Mesendoderm (in vitro differentiated cells): Measurements from ENCODE around the gene RANBP3.

Experiments used
- DNase-seq: peaks from one replicate; pipeline ENCODE4 v3.0.0; 2013
- H2AK5ac ChIP-seq: 2 replicates; pipeline ENCODE4 v1.6.1; 2013; ENCODE audit warnings: low read length, inconsistent platforms
- H2BK120ac ChIP-seq: 2 replicates; pipeline ENCODE4 v1.6.1; 2013; ENCODE audit warnings: low read depth, mild to moderate bottlenecking, low read length, moderate library complexity, mixed read lengths
- H2BK15ac ChIP-seq: replicated peaks from 2 replicates; pipeline ENCODE4 v1.6.1; 2013; ENCODE audit warnings: low read depth, mild to moderate bottlenecking, moderate library complexity
- H2BK5ac ChIP-seq: 2 replicates; pipeline ENCODE4 v1.6.1; 2013; ENCODE audit warnings: low read length, inconsistent platforms
- H3K18ac ChIP-seq: 2 replicates; pipeline ENCODE4 v1.6.1; 2013; ENCODE audit warnings: mild to moderate bottlenecking, low read length, mixed read lengths
- H3K23ac ChIP-seq: one replicate; pipeline ENCODE4 v1.6.1; 2013; ENCODE audit warnings: low read length
- H3K27ac ChIP-seq: 2 replicates; pipeline ENCODE4 v1.5.1; 2013; ENCODE audit warnings: low read depth, mild to moderate bottlenecking, inconsistent platforms, low read length, moderate library complexity
- H3K27me3 ChIP-seq: 2 replicates; pipeline ENCODE4 v1.6.1; 2013; ENCODE audit warnings: low read length, control low read depth, mild to moderate bottlenecking, inconsistent platforms; ENCODE audit not compliant: insufficient read depth, poor library complexity
- H3K36me3 ChIP-seq: 2 replicates; pipeline ENCODE4 v1.6.1; 2013; ENCODE audit warnings: low read length, inconsistent platforms; ENCODE audit not compliant: control insufficient read depth, insufficient read depth
- H3K4ac ChIP-seq: one replicate; pipeline ENCODE4 v1.6.1; 2013; ENCODE audit warnings: low read depth, mild to moderate bottlenecking, low read length, moderate library complexity
- H3K4me1 ChIP-seq: 2 replicates; pipeline ENCODE4 v1.6.1; 2013; ENCODE audit warnings: low read depth, low read length, inconsistent platforms; ENCODE audit not compliant: control insufficient read depth
- H3K4me2 ChIP-seq: 2 replicates; pipeline ENCODE4 v1.6.1; 2013; ENCODE audit warnings: low read length
- H3K4me3 ChIP-seq: 2 replicates; pipeline ENCODE4 v1.5.1; 2013; ENCODE audit warnings: mild to moderate bottlenecking, low read length
- H3K56ac ChIP-seq: one replicate; pipeline ENCODE4 v1.6.1; 2013; ENCODE audit warnings: low read length
- H3K79me1 ChIP-seq: 2 replicates; pipeline ENCODE4 v1.6.1; 2013; ENCODE audit warnings: low read length, inconsistent platforms
- H3K79me2 ChIP-seq: 2 replicates; pipeline ENCODE4 v1.6.1; 2013; ENCODE audit warnings: mild to moderate bottlenecking, low read length; ENCODE audit not compliant: control insufficient read depth, insufficient read depth
- H3K9ac ChIP-seq: 2 replicates; pipeline ENCODE4 v1.6.1; 2013; ENCODE audit warnings: low read length, inconsistent platforms
- H4K5ac ChIP-seq: one replicate; pipeline ENCODE4 v1.6.1; 2013; ENCODE audit warnings: low read length
- H4K8ac ChIP-seq: one replicate; pipeline ENCODE4 v1.6.1; 2013; ENCODE audit warnings: low read depth, mild to moderate bottlenecking, control low read depth, low read length, moderate library complexity
- whole genome bisulfite sequencing: extraction: QIAGEN DNeasy Blood & Tissue Kit; methylation state at CpG from one replicate; pipeline ENCODE4 v1.1.7; 2013; ENCODE audit warnings: low lambda C conversion rate, missing lambda C conversion rate; ENCODE audit not compliant: insufficient coverage; ENCODE audit errors: extremely low coverage; 5-methylcytosine and 5-hydroxymethylcytosine counted together

Gene RANBP3

GRCh38 chr19:5915782-5916165 lies 62.2 kb downstream of the RANBP3 start:
- no peak overlapping the region for H3K9ac ChIP-seq

GRCh38 chr19:5914946-5915781 lies 62.8 kb downstream of the RANBP3 start:
- no peak overlapping the region for H2BK5ac ChIP-seq
- H3K79me2 ChIP-seq = no peaks in the 10 kb centered on the region
- no CpG with 5 or more reads among the region's 42 CpGs for WGBS
- H4K5ac ChIP-seq = no peak overlapping the region
- H3K4ac ChIP-seq = no peak overlapping the region
- no peak for DNase-seq
- H3K27ac ChIP-seq = no peak overlapping the region
- no peak overlapping the region for H2BK120ac ChIP-seq
- no peak overlapping the region for H4K8ac ChIP-seq
- no peaks in the 10 kb centered on the region for H3K27me3 ChIP-seq
- H3K56ac ChIP-seq = no peak overlapping the region
- H3K23ac ChIP-seq = no peak overlapping the region
- H3K9ac ChIP-seq = no peak overlapping the region
- H3K18ac ChIP-seq = no peak overlapping the region
- no peak overlapping the region for H2AK5ac ChIP-seq
- H3K4me2 ChIP-seq = no peak overlapping the region
- H3K4me1 ChIP-seq = no peaks in the 10 kb centered on the region
- H3K4me3 ChIP-seq = no peak overlapping the region
- H2BK15ac ChIP-seq = no peak overlapping the region
- H3K36me3 ChIP-seq = peaks cover 2% of the 10 kb centered on the region
- no peaks in the 10 kb centered on the region for H3K79me1 ChIP-seq

More at GRCh38 chr19:5915782-5916165, 62.2 kb downstream of the RANBP3 start:
- H3K27ac ChIP-seq = no peak overlapping the region
- H3K23ac ChIP-seq = no peak overlapping the region
- H3K27me3 ChIP-seq = no peaks in the 10 kb centered on the region
- H2BK120ac ChIP-seq = no peak overlapping the region
- H2BK5ac ChIP-seq = no peak overlapping the region
- H4K5ac ChIP-seq = no peak overlapping the region
- H4K8ac ChIP-seq = no peak overlapping the region
- no peaks in the 10 kb centered on the region for H3K79me1 ChIP-seq
- H3K4ac ChIP-seq = no peak overlapping the region
- no peak overlapping the region for H3K4me2 ChIP-seq
- H3K36me3 ChIP-seq = peaks cover 2% of the 10 kb centered on the region
- H2BK15ac ChIP-seq = no peak overlapping the region
- H3K4me3 ChIP-seq = no peak overlapping the region
- no peak overlapping the region for H2AK5ac ChIP-seq
- no peak overlapping the region for H3K56ac ChIP-seq
- no peaks in the 10 kb centered on the region for H3K4me1 ChIP-seq
- no peaks in the 10 kb centered on the region for H3K79me2 ChIP-seq
- no CpG with 5 or more reads among the region's 11 CpGs for WGBS
- H3K18ac ChIP-seq = no peak overlapping the region
- DNase-seq = no peak

GRCh38 chr19:5914358-5914774 lies 63.6 kb downstream of the RANBP3 start:
- H3K36me3 ChIP-seq = peaks cover 2% of the 10 kb centered on the region
- no peaks in the 10 kb centered on the region for H3K79me2 ChIP-seq
- no peak overlapping the region for H3K27ac ChIP-seq
- H3K18ac ChIP-seq = no peak overlapping the region
- no peak overlapping the region for H3K23ac ChIP-seq
- H2BK5ac ChIP-seq = no peak overlapping the region
- no peak for DNase-seq
- H3K4ac ChIP-seq = no peak overlapping the region
- no CpG with 5 or more reads among the region's 22 CpGs for WGBS
- H3K9ac ChIP-seq = no peak overlapping the region
- no peak overlapping the region for H3K4me3 ChIP-seq
- no peak overlapping the region for H2BK120ac ChIP-seq
- H2BK15ac ChIP-seq = no peak overlapping the region
- no peak overlapping the region for H3K4me2 ChIP-seq
- no peaks in the 10 kb centered on the region for H3K27me3 ChIP-seq
- H4K5ac ChIP-seq = no peak overlapping the region
- no peak overlapping the region for H2AK5ac ChIP-seq
- H3K56ac ChIP-seq = no peak overlapping the region
- no peak overlapping the region for H4K8ac ChIP-seq
- H3K4me1 ChIP-seq = no peaks in the 10 kb centered on the region
- no peaks in the 10 kb centered on the region for H3K79me1 ChIP-seq

- Histone ChIP-seq H2BK15ac (no peak within 1 kb of the TSS), H2BK120ac (no peak within 1 kb of the TSS), H2AK5ac (no peak within 1 kb of the TSS), H3K79me1 (no peaks in the 10 kb centered on the region), H4K8ac (no peak within 1 kb of the TSS), H3K4me3 (no peak within 1 kb of the TSS), H3K18ac (no peak within 1 kb of the TSS), H3K56ac (no peak within 1 kb of the TSS), H3K9ac (no peak within 1 kb of the TSS), H3K27ac (no peak within 1 kb of the TSS), H3K79me2 (no peaks in the 10 kb centered on the region), H3K23ac (no peak within 1 kb of the TSS), H2BK5ac (no peak within 1 kb of the TSS), H3K4ac (no peak within 1 kb of the TSS), H3K36me3 (peaks cover 2% of the 10 kb centered on the region), H3K4me1 (no peaks in the 10 kb centered on the region), H3K4me2 (no peak within 1 kb of the TSS), H3K27me3 (no peaks in the 10 kb centered on the region), H4K5ac (no peak within 1 kb of the TSS)
- DNase-seq = no peak
- no CpG with 5 or more reads among the region's 10 CpGs for WGBS
Measured at GRCh38 chr19:5913739-5914357, 64.1 kb downstream of the RANBP3 start, which contains the start of gene CAPS. Gene CAPS, plus strand, starts transcription at chr19:5914254. Its CDS starts 153 bp downstream, at chr19:5914407.

- no peak for DNase-seq
- Histone ChIP-seq H3K27ac (no peak overlapping the region), H2BK5ac (no peak overlapping the region), H3K4me3 (no peak overlapping the region), H3K4me2 (no peak overlapping the region), H3K79me2 (no peaks in the 10 kb centered on the region), H3K79me1 (no peaks in the 10 kb centered on the region), H3K4me1 (no peaks in the 10 kb centered on the region), H2BK120ac (no peak overlapping the region), H2AK5ac (no peak overlapping the region), H3K9ac (no peak overlapping the region), H3K23ac (no peak overlapping the region), H3K36me3 (no peaks in the 10 kb centered on the region), H2BK15ac (no peak overlapping the region), H3K4ac (no peak overlapping the region), H4K8ac (no peak overlapping the region), H3K56ac (no peak overlapping the region), H3K27me3 (no peaks in the 10 kb centered on the region), H3K18ac (no peak overlapping the region), H4K5ac (no peak overlapping the region)
- WGBS = no CpG with 5 or more reads among the region's 1 CpG
Measured at GRCh38 chr19:5911366-5911765, 66.6 kb downstream of the RANBP3 start.
